ENCODE results near the gene RSPO3.

Gene RSPO3

GRCh38 chr6:127080081-127080480 is 38.4 kb upstream of the RSPO3 start:
- no peak overlapping the region for H3K4me3 ChIP-seq
- DNase-seq (ENCODE audit: low spot score) = no peak
- H3K27ac ChIP-seq = no peak overlapping the region
- TF ChIP-seq CTCF (IDR thresholded peaks at IDR 0.05) = no peak

GRCh38 chr6:127083231-127083962 is 35.1 kb upstream of the RSPO3 start:
- Histone ChIP-seq H3K27ac (no peak overlapping the region), H3K4me3 (no peak overlapping the region)
- no peak for TF ChIP-seq CTCF (IDR thresholded peaks at IDR 0.05)
- no peak for DNase-seq (ENCODE audit: low spot score)

GRCh38 chr6:127083963-127084310 is 34.5 kb upstream of the RSPO3 start:
- no peak for TF ChIP-seq CTCF (IDR thresholded peaks at IDR 0.05)
- no peak for DNase-seq (ENCODE audit: low spot score)
- Histone ChIP-seq H3K27ac (no peak overlapping the region), H3K4me3 (no peak overlapping the region)

GRCh38 chr6:127085181-127085580 is 33.3 kb upstream of the RSPO3 start:
- no peak for TF ChIP-seq CTCF (IDR thresholded peaks at IDR 0.05)
- H3K4me3 ChIP-seq = no peak overlapping the region
- no peak for DNase-seq (ENCODE audit: low spot score)
- no peak overlapping the region for H3K27ac ChIP-seq

- Histone ChIP-seq H3K27ac (no peak overlapping the region), H3K4me3 (no peak overlapping the region)
- no peak for DNase-seq (ENCODE audit: low spot score)
- TF ChIP-seq CTCF (IDR thresholded peaks at IDR 0.05) = no peak
These were observed 28.4 kb upstream of the RSPO3 start for GRCh38 chr6:127090051-127090450.

- Histone ChIP-seq H3K4me3 (no peak overlapping the region), H3K27ac (no peak overlapping the region)
- TF ChIP-seq CTCF (IDR thresholded peaks at IDR 0.05) = no peak
- no peak for DNase-seq (ENCODE audit: low spot score)
These were observed 26.0 kb upstream of the RSPO3 start for GRCh38 chr6:127092466-127092865.

- no peak overlapping the region for H3K27ac ChIP-seq
- TF ChIP-seq CTCF (IDR thresholded peaks at IDR 0.05) = no peak
- no peak overlapping the region for H3K4me3 ChIP-seq
- DNase-seq (ENCODE audit: low spot score) = no peak
These were observed 23.7 kb upstream of the RSPO3 start for GRCh38 chr6:127094791-127095190.

Data from coronary artery (tissue), 2 donors.